Spleen (tissue), 7 donors: ENCODE results near the gene NBAS.

Experiments
- POLR2A ChIP-seq, 3 donors: fragments of 450-650 bp; IDR thresholded peaks; one replicate each; pipeline ENCODE4 v1.5.1; 2017; ENCODE audit warnings: antibody characterized with exemption in 3 of 3, mild to moderate bottlenecking in 1 of 3
- POLR2AphosphoS5 ChIP-seq, 3 donors: sonication (generic); formaldehyde crosslinking; IDR thresholded peaks; one replicate each; pipeline ENCODE4 v1.5.1; 2017; ENCODE audit warnings: antibody characterized with exemption in 3 of 3
- TF ChIP-seq, protein P1 (sequence below), 11 experiments: fragments of 200-600 bp in 7 of 11; fragments of 450-650 bp in 4 of 11; sonication (generic) in 4 of 11; IDR thresholded peaks in 8 of 11; conservative IDR thresholded peaks in 3 of 11; 1 replicate in 7 of 11; 2 replicates in 4 of 11; pipeline versions ENCODE4 v1.4.0 to v1.8.0; 2016 to 2021; ENCODE audit warnings: antibody characterized with exemption in 11 of 11, inconsistent platforms in 4 of 11, mild to moderate bottlenecking in 1 of 11
- donor health status: DM: no; HTN: no; CAD: no; lungs with moderate emphysema.
- donor health status: DM: no; HTN: no; CAD: no.
- donor health status: DM: no; HTN: no; CAD: no.

DNA sequence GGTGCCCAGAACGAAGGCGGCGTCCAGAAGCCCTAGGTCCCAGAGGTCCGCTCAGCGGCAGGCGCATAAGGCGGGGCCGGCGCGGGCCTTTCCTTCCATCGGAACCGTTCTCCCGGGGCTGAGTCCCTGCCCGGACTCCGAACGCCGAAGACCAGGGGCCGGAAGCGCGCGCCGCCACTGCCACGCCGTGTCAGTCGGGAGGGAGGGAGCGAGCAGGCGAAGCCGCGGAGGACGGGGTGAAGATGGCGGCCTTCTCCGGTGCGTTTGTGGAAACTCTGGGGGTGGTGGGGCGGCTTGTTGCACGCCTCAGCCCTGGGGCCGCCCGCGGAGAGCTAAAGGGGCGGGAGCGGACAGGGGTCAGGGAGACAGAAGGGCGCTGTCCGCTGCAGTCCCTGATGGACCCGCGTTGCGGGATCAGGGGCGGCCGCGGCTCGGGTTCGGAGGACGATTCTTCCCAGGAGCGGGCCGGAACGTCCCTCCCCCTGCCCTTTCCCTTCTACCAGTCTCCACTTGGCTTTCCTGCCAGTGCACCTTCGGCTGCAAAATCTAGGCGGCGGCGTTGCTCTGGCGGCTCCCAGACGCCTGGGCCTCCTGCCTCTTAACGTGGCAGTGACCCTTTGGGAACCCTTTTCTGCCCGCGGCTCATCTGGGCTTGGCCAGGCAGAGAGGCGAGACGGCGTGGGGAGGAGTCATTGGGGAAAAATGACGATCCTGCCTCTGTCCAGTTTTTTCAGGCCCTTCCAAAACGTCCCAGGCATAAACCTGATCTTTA is 30.7 kb upstream of the NBAS start, which contains the start of gene DDX1:
- TF ChIP-seq, protein P1, sequence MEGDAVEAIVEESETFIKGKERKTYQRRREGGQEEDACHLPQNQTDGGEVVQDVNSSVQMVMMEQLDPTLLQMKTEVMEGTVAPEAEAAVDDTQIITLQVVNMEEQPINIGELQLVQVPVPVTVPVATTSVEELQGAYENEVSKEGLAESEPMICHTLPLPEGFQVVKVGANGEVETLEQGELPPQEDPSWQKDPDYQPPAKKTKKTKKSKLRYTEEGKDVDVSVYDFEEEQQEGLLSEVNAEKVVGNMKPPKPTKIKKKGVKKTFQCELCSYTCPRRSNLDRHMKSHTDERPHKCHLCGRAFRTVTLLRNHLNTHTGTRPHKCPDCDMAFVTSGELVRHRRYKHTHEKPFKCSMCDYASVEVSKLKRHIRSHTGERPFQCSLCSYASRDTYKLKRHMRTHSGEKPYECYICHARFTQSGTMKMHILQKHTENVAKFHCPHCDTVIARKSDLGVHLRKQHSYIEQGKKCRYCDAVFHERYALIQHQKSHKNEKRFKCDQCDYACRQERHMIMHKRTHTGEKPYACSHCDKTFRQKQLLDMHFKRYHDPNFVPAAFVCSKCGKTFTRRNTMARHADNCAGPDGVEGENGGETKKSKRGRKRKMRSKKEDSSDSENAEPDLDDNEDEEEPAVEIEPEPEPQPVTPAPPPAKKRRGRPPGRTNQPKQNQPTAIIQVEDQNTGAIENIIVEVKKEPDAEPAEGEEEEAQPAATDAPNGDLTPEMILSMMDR (IDR thresholded peaks at IDR 0.05 in 8 of 11, conservative IDR thresholded peaks at IDR 0.05 in 3 of 11): peak in 2 of 11 experiments; percentile 6 to 15
- peak; percentile 93 to 97 (median 94) for TF ChIP-seq POLR2AphosphoS5 (IDR thresholded peaks at IDR 0.05)
- peak in 1 of 3 donors; percentile 46 for TF ChIP-seq POLR2A (IDR thresholded peaks at IDR 0.05)
